K562 (cell line): ENCODE results near the gene SLC49A3. TPM values are rescaled to one million over a fixed set of nuclear protein-coding genes. Genes with fewer than 3 reads are reported as not detected.
A peak's percentile ranks its signal among the peaks of the same experiment; 100 is the strongest.

Source experiments
- ATAC-seq: fragments of 200-7000 bp; cut with Tn5 transposase; 3 replicates; pipeline ENCODE4 v1.9.1; 2020; ENCODE audit warnings: moderate library complexity
- BruUV-seq: library from RNA; stranded (reverse); fragments of 400-500 nt; replicated peaks from 2 replicates; lab custom pipeline; 2021; lab: Mats Ljungman, UMichigan
- CTCF ChIA-PET: fragments of 300-600 bp; formaldehyde crosslinking; extraction: SDS; loops from one replicate; lab custom pipeline; 2021; ENCODE audit warnings: low intra/inter-chr PET ratio; lab: Yijun Ruan, JAX
- POLR2A ChIA-PET: fragments of 300-600, 350-650 bp; sonication (Branson Sonifier 250); formaldehyde crosslinking; extraction: SDS; loops from one replicate; lab custom pipeline; 2021; ENCODE audit warnings: antibody characterized with exemption, inconsistent platforms; lab: Yijun Ruan, JAX
- DNase-seq, 4 experiments: peaks; one replicate each; pipeline versions ENCODE4 v3.0.0 to v3.0.0-alpha.2; 2011 to 2018; ENCODE audit warnings: low spot score in 3 of 4, mixed read lengths in 3 of 4; ENCODE audit errors: extremely low read depth in 1 of 4
- FAIRE-seq: peaks from 2 replicates; lab custom pipeline; 2011; peaks lifted over from hg19 to GRCh38; lab: Jason Lieb, UNC
- H2AFZ ChIP-seq: 2 replicates; pipeline ENCODE4 v1.6.0; 2011; ENCODE audit warnings: low read depth, low read length, control low read depth, inconsistent platforms
- H3K27ac ChIP-seq: fragments of 200-600 bp; 3 replicates; pipeline ENCODE4 v1.8.0; 2011; ENCODE audit warnings: low read depth, mild to moderate bottlenecking, control low read depth, inconsistent platforms, low read length, moderate library complexity, mixed read lengths; ENCODE audit errors: extremely low read depth
- H3K27me3 ChIP-seq, 2 experiments: fragments of 300-600 bp in 1 of 2; 2 replicates in 1 of 2; 3 replicates in 1 of 2; pipeline versions ENCODE4 v1.6.0 to v1.8.0; 2011; ENCODE audit warnings: inconsistent platforms in 2 of 2, low read length in 2 of 2, mild to moderate bottlenecking in 1 of 2, mixed read lengths in 1 of 2, moderate library complexity in 1 of 2; ENCODE audit not compliant: control insufficient read depth in 2 of 2, insufficient read depth in 2 of 2
- H3K36me3 ChIP-seq: fragments of 300-600 bp; 3 replicates; pipeline ENCODE4 v1.8.0; 2011; ENCODE audit warnings: mild to moderate bottlenecking, low read length, inconsistent platforms; ENCODE audit not compliant: control insufficient read depth, insufficient read depth
- H3K4me1 ChIP-seq, 2 experiments: fragments of 200-600 bp in 1 of 2; replicated peaks in 1 of 2; 2 replicates in 1 of 2; 3 replicates in 1 of 2; pipeline versions ENCODE4 v1.5.1 to v1.8.0; 2011; ENCODE audit warnings: inconsistent platforms in 2 of 2, low read length in 2 of 2, mild to moderate bottlenecking in 1 of 2, mixed read lengths in 1 of 2, moderate library complexity in 1 of 2; ENCODE audit not compliant: control insufficient read depth in 2 of 2, insufficient read depth in 2 of 2
- H3K4me2 ChIP-seq: 2 replicates; pipeline ENCODE4 v1.6.1; 2011; ENCODE audit warnings: low read length, control low read depth, inconsistent platforms, mixed read lengths; ENCODE audit not compliant: insufficient read depth
- H3K4me3 ChIP-seq: fragments of 200-600 bp; sonication (generic), shearing (Covaris generic); 2 replicates; pipeline ENCODE4 v1.5.1; 2016; ENCODE audit warnings: control low read depth, inconsistent platforms
- H3K79me2 ChIP-seq: fragments of 200-600 bp; 3 replicates; pipeline ENCODE4 v1.8.0; 2011; ENCODE audit warnings: low read length, inconsistent platforms; ENCODE audit not compliant: control insufficient read depth, insufficient read depth
- H3K9ac ChIP-seq, 2 experiments: 2 replicates each; pipeline versions ENCODE4 v1.6.0 to v1.6.1; 2011; ENCODE audit warnings: low read depth in 2 of 2, low read length in 2 of 2, control low read depth in 1 of 2, inconsistent platforms in 1 of 2, mild to moderate bottlenecking in 1 of 2, mixed read lengths in 1 of 2; ENCODE audit not compliant: insufficient read depth in 1 of 2
- H3K9me1 ChIP-seq: one replicate; pipeline ENCODE4 v1.6.0; 2011; ENCODE audit warnings: inconsistent platforms, mild to moderate bottlenecking, low read length, moderate library complexity; ENCODE audit not compliant: control insufficient read depth, insufficient read depth
- H3K9me3 ChIP-seq: replicated peaks from 2 replicates; pipeline ENCODE4 v1.5.1; 2011; ENCODE audit warnings: low read depth, low read length, inconsistent platforms; ENCODE audit not compliant: control insufficient read depth, insufficient read depth
- H4K20me1 ChIP-seq: replicated peaks from 2 replicates; pipeline ENCODE4 v1.6.1; 2011; ENCODE audit warnings: low read length, inconsistent platforms, mixed read lengths; ENCODE audit not compliant: control insufficient read depth, insufficient read depth
- MTA2 ChIP-seq: fragments of 450-650 bp; IDR thresholded peaks from 2 replicates; pipeline ENCODE4 v1.6.1; 2016; ENCODE audit warnings: low read depth
- NR2C2 ChIP-seq, 2 experiments: fragments of 200-800 bp in 1 of 2; sonication (Bioruptor generic) in 1 of 2; sonication (generic) in 1 of 2; formaldehyde crosslinking in 1 of 2; IDR thresholded peaks; 2 replicates each; pipeline versions ENCODE4 v1.6.1 to v1.8.0; 2016 to 2022; ENCODE audit warnings: mild to moderate bottlenecking in 1 of 2, missing compliant biosample characterization in 1 of 2, missing genetic modification characterization in 1 of 2, missing genetic modification reagents in 1 of 2
- SLC30A9 ChIP-seq: fragments of 250-450 bp; sonication (Bioruptor Pico); IDR thresholded peaks from 2 replicates; pipeline ENCODE4 v1.8.0; 2022; ENCODE audit warnings: mild to moderate bottlenecking, moderate library complexity
- ZBTB9 ChIP-seq: fragments of 450-650 bp; formaldehyde crosslinking; IDR thresholded peaks from 2 replicates; pipeline ENCODE4 v1.4.0; 2020; ENCODE audit warnings: mild to moderate bottlenecking, moderate library complexity
- WGBS: fragments of 100-300 bp; shearing (Covaris generic); methylation state at CpG from one replicate; pipeline ENCODE4 v1.1.6; 2016; ENCODE audit warnings: low coverage, mixed read lengths; ENCODE audit not compliant: insufficient coverage; ENCODE audit errors: missing lambda C conversion rate; 5-methylcytosine and 5-hydroxymethylcytosine counted together
- in situ Hi-C: fragments of 300-500 bp; cut with MboI; formaldehyde crosslinking; loops from 4 replicates; pipeline ENCODE4 v1.15.0; 2018; ENCODE audit warnings: inconsistent platforms, mixed read lengths
- intact Hi-C: fragments of 100-400 bp; cut with micrococcal nuclease; formaldehyde crosslinking; loops from 2 replicates; pipeline ENCODE4 v1.14.2; 2022
- polyA plus RNA-seq, 8 experiments: library from polyadenylated mRNA; depleted of rRNA in 4 of 8; stranded (reverse) in 5 of 8; unstranded in 3 of 8; fragments of >200 nt; fragmentation: Nextera tagmentation in 2 of 8; fragmentation: Illumina TruSeq in 1 of 8; extraction: Ambion mirVana in 2 of 8; extraction: Trizol in 1 of 8; gene quantifications; 2 replicates each; pipeline versions ENCODE4 v1.2.1 to v1.2.3, GENCODE V29; 2011 to 2014; ENCODE audit warnings: inconsistent platforms in 1 of 8, missing spikeins in 1 of 8
- total RNA-seq, 7 experiments: library from RNA; depleted of rRNA in 6 of 7; stranded (reverse); fragments of >200 nt in 6 of 7; fragmentation: Illumina TruSeq in 2 of 7; extraction: Trizol in 2 of 7; gene quantifications; 2 replicates each; pipeline versions ENCODE4 v1.2.1 to v1.2.3, GENCODE V29; 2011 to 2021; ENCODE audit warnings: low replicate concordance in 1 of 7
- TF ChIP-seq, protein P1 (sequence below): sonication (generic); formaldehyde crosslinking; IDR thresholded peaks from 2 replicates; pipeline ENCODE4 v1.8.1; 2023; ENCODE audit warnings: mild to moderate bottlenecking, missing genetic modification reagents

SLC49A3 gene
- total and polyA plus RNA-seq, 9 of the 15 experiments (the other 6 are each of a cell fraction or from before 2014, with no cell fraction given): 0.24 to 0.41 TPM; not detected in 7

DNA sequence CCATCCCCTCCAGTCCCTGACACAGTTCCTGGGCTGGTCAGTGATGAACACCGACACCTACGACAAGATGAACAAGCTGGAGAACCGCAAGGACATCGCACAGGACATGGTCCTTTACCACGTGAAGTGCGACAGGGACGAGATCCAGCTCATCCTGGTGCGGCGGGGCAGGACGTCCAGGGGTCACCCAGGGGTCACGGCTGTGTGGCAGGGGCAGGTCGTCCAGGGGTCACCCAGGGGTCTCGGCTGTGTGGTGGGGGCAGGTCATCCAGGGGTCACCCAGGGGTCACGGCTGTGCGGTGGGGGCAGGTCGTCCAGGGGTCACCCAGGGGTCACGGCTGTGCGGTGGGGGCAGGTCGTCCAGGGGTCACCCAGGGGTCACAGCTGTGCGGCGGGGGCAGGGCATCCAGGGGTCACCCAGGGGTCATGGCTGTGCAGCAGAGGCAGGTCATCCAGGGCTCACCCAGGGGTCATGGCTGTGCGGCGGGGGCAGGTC, 31.6 kb downstream of the SLC49A3 start:
- peaks cover 3% of the 10 kb centered on the region; the same call in 1 of the 2 replicates for H3K9me3 ChIP-seq
- no peak for FAIRE-seq
- in situ Hi-C loops: no loop called here
- no TSS peak for BruUV-seq
- TF ChIP-seq, protein P1, sequence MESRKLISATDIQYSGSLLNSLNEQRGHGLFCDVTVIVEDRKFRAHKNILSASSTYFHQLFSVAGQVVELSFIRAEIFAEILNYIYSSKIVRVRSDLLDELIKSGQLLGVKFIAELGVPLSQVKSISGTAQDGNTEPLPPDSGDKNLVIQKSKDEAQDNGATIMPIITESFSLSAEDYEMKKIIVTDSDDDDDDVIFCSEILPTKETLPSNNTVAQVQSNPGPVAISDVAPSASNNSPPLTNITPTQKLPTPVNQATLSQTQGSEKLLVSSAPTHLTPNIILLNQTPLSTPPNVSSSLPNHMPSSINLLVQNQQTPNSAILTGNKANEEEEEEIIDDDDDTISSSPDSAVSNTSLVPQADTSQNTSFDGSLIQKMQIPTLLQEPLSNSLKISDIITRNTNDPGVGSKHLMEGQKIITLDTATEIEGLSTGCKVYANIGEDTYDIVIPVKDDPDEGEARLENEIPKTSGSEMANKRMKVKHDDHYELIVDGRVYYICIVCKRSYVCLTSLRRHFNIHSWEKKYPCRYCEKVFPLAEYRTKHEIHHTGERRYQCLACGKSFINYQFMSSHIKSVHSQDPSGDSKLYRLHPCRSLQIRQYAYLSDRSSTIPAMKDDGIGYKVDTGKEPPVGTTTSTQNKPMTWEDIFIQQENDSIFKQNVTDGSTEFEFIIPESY (CRISPR knock-in tag): 0 out of 2 replicates have a peak, but pooled peaks have one; percentile 28
- TF ChIP-seq NR2C2 (CRISPR knock-in tag; IDR thresholded peaks at IDR 0.05): peak; percentile 78
- peak; percentile 73 for TF ChIP-seq NR2C2 (tag; IDR thresholded peaks at IDR 0.05)
- no peak for TF ChIP-seq MTA2
- no peak for TF ChIP-seq ZBTB9 (CRISPR knock-in tag)
- TF ChIP-seq SLC30A9 (CRISPR knock-in tag): no peak
- TF ChIP-seq, all 486 proteins: peak for 2
- no peaks in the 10 kb centered on the region for H4K20me1 ChIP-seq
- H3K4me2 ChIP-seq: no peak overlapping the region
- ChIA-PET CTCF (no interaction called here), POLR2A (no interaction called here)
- H2AFZ ChIP-seq: no peak overlapping the region
- peaks cover 0 to 57% of the 10 kb centered on the region in 2 experiments; a peak in 2 of 5 replicates for H3K4me1 ChIP-seq
- ATAC-seq (no peak), DNase-seq (no peak)
- H3K9me1 ChIP-seq: no peaks in the 10 kb centered on the region
- H3K79me2 ChIP-seq: no peaks in the 10 kb centered on the region
- H3K4me3 ChIP-seq: no peak overlapping the region
- intact Hi-C loops: no loop called here
- 70% methylated on average over 12 of the region's 23 CpGs for WGBS
- H3K36me3 ChIP-seq: no peaks in the 10 kb centered on the region
- H3K27ac ChIP-seq: no peak overlapping the region
- H3K9ac ChIP-seq: no peak overlapping the region
- H3K27me3 ChIP-seq: peaks cover 19 to 44% of the 10 kb centered on the region in 2 experiments; a peak in 4 of 5 replicates
